Ecto neural progenitor cell (in vitro differentiated cells): Measurements from ENCODE around the gene NDC80.
"Not testable (repeated sequence)": the region's sequence is repeated elsewhere in the genome, so short reads cannot be mapped to it uniquely, and the experiment has no call there.

Experiments used
- DNase-seq: peaks from one replicate; pipeline ENCODE4 v3.0.0-alpha.2; 2018; ENCODE audit warnings: low spot score

Gene NDC80

GRCh38 chr18:2571200-2572170 lies at the start of gene NDC80, which contains the start of gene METTL4:
TSS of gene NDC80 (plus strand) at chr18:2571557. CDS start at chr18:2572986, 1,429 bp downstream.
TSS of gene METTL4 (minus strand) at chr18:2571505. CDS start at chr18:2567216, 4,289 bp downstream.
- peak; percentile 94 for DNase-seq

- DNase-seq: no peak
These were observed 49.2 kb upstream of the NDC80 start for GRCh38 chr18:2522112-2522511.

- not testable (repeated sequence) for DNase-seq
These were observed 46.6 kb upstream of the NDC80 start for GRCh38 chr18:2524794-2525198.

- no peak for DNase-seq
These were observed 45.0 kb upstream of the NDC80 start for GRCh38 chr18:2526329-2526728.

- DNase-seq: no peak
These were observed 42.2 kb upstream of the NDC80 start for GRCh38 chr18:2529154-2529553.

GRCh38 chr18:2531751-2532150 lies 39.6 kb upstream of the NDC80 start:
- DNase-seq: no peak

- DNase-seq: no peak
These were observed 38.6 kb upstream of the NDC80 start for GRCh38 chr18:2532797-2533196.

DNA sequence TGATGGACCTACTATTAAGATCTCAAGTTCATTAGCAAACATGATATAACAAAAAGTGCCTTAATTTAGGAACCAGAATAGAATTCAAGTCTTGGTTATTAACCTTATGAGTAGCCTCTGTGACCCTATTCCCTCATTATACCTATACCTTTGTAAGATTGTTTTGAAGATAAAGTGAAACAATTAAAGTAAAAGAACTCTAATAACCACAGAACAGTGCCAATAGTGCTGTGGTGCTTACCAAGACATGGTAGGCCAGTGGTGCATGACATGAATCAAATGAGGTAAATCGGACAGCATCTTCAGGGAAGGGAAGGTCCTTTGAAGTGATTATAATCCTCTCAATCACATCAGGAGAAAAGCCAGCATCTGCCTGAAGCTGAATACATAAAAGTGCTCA lies 36.5 kb upstream of the NDC80 start:
- no peak for DNase-seq

DNA sequence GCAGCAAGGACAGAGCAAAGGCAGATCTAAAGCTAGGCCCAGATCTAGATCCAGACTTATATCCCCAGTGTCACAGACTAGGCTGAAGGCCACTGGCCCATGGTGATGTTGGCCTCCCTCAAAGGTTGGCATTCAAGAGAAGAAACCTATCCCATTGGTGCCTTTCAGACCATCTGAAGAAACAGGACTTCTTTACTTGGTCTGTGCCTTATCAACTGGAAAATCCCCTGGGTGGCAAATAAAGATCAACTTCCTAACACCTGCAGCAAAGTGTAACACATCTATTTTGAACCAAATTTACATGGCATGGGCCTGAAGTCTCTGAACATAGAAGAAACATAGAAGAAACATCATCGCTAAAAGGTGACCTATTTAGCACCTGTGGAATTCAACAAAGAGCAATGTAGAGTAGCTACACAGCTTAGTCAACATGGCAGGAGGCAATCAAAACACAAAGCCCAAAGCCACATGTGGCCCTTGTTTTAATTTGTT lies 35.9 kb upstream of the NDC80 start:
- no peak for DNase-seq

- DNase-seq: no peak
These were observed 35.3 kb upstream of the NDC80 start for GRCh38 chr18:2536063-2536462.

- no peak for DNase-seq
These were observed 34.9 kb upstream of the NDC80 start for GRCh38 chr18:2536493-2536892.

DNA sequence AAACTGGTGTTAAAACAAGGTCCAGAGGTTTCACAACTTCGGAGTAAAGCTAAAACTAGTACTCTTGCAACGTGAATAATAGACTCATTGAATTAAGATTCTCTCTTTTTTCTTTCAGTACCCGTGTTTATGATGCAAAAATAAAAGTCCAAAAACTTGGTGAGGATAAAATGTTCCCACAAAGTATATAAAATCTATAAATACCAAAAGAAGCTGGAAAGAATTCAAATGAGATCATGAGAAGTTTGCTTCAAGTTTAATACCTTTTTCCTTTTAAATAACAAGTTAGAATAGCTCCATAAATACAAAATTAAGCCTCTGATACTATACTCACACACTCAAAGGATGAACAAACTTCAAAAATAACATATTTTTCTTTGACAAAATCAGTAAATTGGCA lies 34.1 kb upstream of the NDC80 start:
- DNase-seq: no peak

DNA sequence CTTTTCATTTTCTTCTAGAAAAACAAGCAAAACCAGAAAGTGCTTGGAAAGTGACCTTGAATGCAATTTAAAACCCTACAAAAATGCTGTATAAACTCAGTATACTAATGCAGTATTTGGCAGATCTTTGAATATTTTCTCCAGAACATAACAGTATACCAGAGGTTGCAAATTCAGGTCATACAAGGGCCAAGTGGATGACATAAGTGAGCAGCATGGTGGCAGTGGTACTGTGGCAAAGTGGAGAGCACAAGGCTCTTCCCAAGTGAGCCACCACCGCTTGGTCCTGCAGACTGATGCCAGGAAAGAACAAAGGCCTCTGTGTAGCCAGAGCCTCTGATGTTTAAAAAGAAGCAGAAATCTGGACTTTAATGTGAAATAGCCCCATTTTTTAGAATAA lies 33.1 kb upstream of the NDC80 start:
- no peak for DNase-seq

DNA sequence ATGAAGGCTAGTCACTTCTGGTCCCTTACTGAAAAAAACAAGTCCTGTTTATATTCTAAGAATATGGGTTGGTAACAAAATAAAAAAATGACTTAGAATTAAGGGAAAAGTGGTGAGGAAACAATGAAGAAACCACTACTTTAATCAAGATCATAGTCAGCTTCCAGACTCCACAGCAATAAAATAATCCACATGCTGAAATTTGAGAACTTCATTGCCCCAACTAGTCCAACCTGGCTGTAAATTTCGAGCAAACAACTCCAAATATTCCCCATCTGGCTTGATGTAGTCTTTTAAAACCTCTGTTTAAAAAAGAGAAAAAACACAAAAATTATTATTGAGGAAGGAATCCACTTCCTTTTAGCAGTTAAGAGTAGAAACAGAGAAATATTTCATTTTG lies 32.5 kb upstream of the NDC80 start:
- DNase-seq: no peak

- DNase-seq: no peak
These were observed 30.8 kb upstream of the NDC80 start for GRCh38 chr18:2540575-2540974.

- not testable (repeated sequence) for DNase-seq
These were observed 29.3 kb upstream of the NDC80 start for GRCh38 chr18:2541925-2542563.

DNA sequence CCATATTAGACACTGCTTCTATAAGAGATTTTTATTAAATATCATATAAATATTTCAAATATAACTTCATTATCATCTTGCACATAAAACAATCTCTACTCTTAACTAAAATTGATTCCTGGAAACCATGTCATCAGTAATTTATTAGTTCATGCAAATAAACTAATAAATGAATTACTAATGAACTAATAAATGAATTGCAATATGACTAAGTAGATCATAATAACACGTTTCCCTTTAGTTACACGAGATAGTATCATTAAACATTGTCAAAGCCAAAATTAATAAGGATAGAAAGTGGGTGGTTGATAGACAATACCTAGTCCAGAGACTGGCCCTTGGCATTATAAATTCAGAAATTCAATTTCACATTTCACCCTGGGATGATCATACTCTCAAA lies 26.2 kb upstream of the NDC80 start:
- no peak for DNase-seq

- no peak for DNase-seq
These were observed 23.8 kb upstream of the NDC80 start for GRCh38 chr18:2547477-2548087.

GRCh38 chr18:2549462-2549861 lies 21.9 kb upstream of the NDC80 start:
- DNase-seq: no peak

DNA sequence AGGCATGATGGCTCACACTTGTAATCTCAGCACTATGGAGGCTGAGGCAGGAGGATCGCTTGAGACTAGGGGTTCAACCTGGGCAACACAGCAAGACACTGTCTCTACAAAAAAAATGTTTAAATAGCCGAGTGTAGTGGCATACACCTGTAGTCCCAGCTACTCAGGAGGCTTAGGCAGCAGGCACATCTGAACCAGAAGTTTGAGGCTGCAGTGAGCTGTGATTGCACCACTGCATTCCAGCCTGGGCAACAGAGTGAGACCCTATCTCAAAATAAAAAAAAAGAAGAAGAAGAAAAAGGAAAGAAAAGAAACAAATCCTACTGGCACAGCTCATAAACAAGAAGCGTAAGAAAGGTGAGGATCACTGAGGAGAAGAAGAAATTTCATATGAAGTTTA lies 19.9 kb upstream of the NDC80 start:
- no peak for DNase-seq

DNA sequence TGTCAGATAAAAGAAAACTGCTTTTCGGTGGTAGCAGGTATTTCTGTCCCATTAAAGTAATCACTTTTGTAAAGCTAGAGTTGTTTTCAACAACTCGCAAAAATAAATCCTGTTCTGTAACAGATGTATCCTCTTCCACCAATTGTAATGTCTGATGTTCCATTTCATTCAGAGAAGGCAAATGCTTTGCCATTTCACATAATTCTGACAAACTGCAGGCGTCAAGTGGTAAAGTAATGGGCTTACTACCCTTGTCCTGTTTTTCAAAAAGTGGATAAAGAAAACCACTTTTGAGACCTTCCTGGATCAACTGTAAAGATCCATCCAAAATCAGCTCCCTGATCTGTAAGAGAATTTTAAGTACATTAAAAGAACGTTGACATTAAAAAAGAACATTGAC lies 16.7 kb upstream of the NDC80 start:
- DNase-seq: no peak

DNA sequence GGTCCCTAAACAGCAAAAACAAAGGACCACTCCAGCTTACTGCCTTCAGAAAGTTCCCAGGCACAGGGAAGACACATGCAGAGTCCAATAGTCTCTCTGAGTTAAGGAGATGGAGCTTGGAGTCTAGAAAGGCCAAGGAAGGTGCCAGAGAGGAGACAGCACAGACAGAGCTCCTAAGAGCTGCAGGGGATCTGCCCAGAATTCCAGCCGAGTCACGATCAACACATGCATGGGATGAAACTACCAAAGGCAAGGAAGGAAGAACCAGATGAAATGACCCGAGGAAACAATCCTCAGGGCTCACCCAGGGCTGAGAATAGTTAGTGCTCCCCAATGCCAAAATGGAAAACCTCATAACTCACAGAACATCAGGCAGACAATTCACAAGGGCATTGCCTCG lies 15.5 kb upstream of the NDC80 start:
- DNase-seq: no peak

- no peak for DNase-seq
These were observed 13.8 kb upstream of the NDC80 start for GRCh38 chr18:2557536-2557935.
